ENCODE results near the gene TBX15.

TBX15 gene

DNA sequence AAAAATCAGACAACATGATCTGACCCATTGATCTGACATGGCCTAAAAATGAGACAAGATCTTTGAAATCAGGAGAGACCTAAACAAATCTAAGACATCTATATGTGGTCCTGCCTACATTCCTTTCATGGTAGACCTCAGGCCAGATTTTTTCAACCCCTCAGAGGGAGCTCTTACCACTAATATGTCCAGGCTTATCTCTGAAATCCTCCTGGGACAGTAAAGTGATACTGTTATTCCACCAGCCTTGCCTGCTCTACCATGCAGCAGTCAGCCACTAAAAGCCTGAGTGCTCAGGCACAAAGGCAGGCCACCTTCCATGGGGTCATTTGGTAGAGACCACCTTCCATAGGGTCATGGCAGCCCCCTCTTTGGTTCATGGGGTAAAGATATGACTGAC lies 126.9 kb downstream of the TBX15 start:
- H3K4me1 Mint-ChIP-seq: peaks cover 9% of the 10 kb centered on the region
- H3K27me3 Mint-ChIP-seq (ENCODE audit: low read depth, poor library complexity): peaks cover 2% of the 10 kb centered on the region
- no peak for TF ChIP-seq CTCF (IDR thresholded peaks at IDR 0.05)
- no peak for DNase-seq
- no peak overlapping the region for H3K4me3 Mint-ChIP-seq
- no peaks in the 10 kb centered on the region for H3K36me3 Mint-ChIP-seq (ENCODE audit: low read depth)
- H3K27ac Mint-ChIP-seq: no peak overlapping the region
- peaks cover 7% of the 10 kb centered on the region for H3K9me3 Mint-ChIP-seq

- no peak overlapping the region for H3K27ac Mint-ChIP-seq
- H3K9me3 Mint-ChIP-seq: peaks cover 7% of the 10 kb centered on the region
- no peaks in the 10 kb centered on the region for H3K36me3 Mint-ChIP-seq (ENCODE audit: low read depth)
- H3K4me3 Mint-ChIP-seq: no peak overlapping the region
- TF ChIP-seq CTCF (IDR thresholded peaks at IDR 0.05): no peak
- no peak for DNase-seq
- H3K27me3 Mint-ChIP-seq (ENCODE audit: low read depth, poor library complexity): no peaks in the 10 kb centered on the region
- peaks cover 9% of the 10 kb centered on the region for H3K4me1 Mint-ChIP-seq
Measured at GRCh38 chr1:118859999-118860398, 128.1 kb downstream of the TBX15 start.

GRCh38 chr1:118846443-118846842 lies 141.7 kb downstream of the TBX15 start:
- H3K27me3 Mint-ChIP-seq (ENCODE audit: low read depth, poor library complexity): peaks cover 1% of the 10 kb centered on the region
- no peak overlapping the region for H3K4me3 Mint-ChIP-seq
- TF ChIP-seq CTCF (IDR thresholded peaks at IDR 0.05): no peak
- peaks cover 19% of the 10 kb centered on the region for H3K4me1 Mint-ChIP-seq
- peaks cover 6% of the 10 kb centered on the region for H3K36me3 Mint-ChIP-seq (ENCODE audit: low read depth)
- H3K27ac Mint-ChIP-seq: no peak overlapping the region
- no peak for DNase-seq
- peaks cover 10% of the 10 kb centered on the region for H3K9me3 Mint-ChIP-seq

GRCh38 chr1:118842452-118843201 lies 145.5 kb downstream of the TBX15 start:
- peaks cover 21% of the 10 kb centered on the region for H3K4me1 Mint-ChIP-seq
- DNase-seq: peak; percentile 30
- no peaks in the 10 kb centered on the region for H3K36me3 Mint-ChIP-seq (ENCODE audit: low read depth)

GRCh38 chr1:118841521-118841920 lies 146.6 kb downstream of the TBX15 start:
- H3K9me3 Mint-ChIP-seq: peaks cover 3% of the 10 kb centered on the region
- H3K27ac Mint-ChIP-seq: no peak overlapping the region
- H3K36me3 Mint-ChIP-seq (ENCODE audit: low read depth): no peaks in the 10 kb centered on the region
- H3K27me3 Mint-ChIP-seq (ENCODE audit: low read depth, poor library complexity): peaks cover 4% of the 10 kb centered on the region
- H3K4me3 Mint-ChIP-seq: no peak overlapping the region
- H3K4me1 Mint-ChIP-seq: peaks cover 21% of the 10 kb centered on the region
- no peak for DNase-seq
- no peak for TF ChIP-seq CTCF (IDR thresholded peaks at IDR 0.05)

More at GRCh38 chr1:118842452-118843201, 145.5 kb downstream of the TBX15 start:
- H3K9me3 Mint-ChIP-seq: peaks cover 3% of the 10 kb centered on the region
- no peak overlapping the region for H3K4me3 Mint-ChIP-seq
- peaks cover 4% of the 10 kb centered on the region for H3K27me3 Mint-ChIP-seq (ENCODE audit: low read depth, poor library complexity)
- H3K27ac Mint-ChIP-seq: peak overlapping the region; percentile 96
- no peak for TF ChIP-seq CTCF (IDR thresholded peaks at IDR 0.05)

Measured in nephron progenitor cell (in vitro differentiated cells).